Activated CD8-positive, alpha-beta memory T cell treated with anti-CD3 and anti-CD28 coated beads for 1 hour (primary cell): ENCODE results near the gene TANC2.

ENCODE experiments used
- DNase-seq, 2 donors: peaks; one replicate each; pipeline ENCODE4 v3.0.0-alpha.2; 2020; ENCODE audit warnings: low read depth in 1 of 2; ENCODE audit errors: extremely low read depth in 1 of 2

TANC2 gene

GRCh38 chr17:62965686-62966425, at the start of gene TANC2:
Gene TANC2 (plus strand): TSS chr17:62966235. CDS start chr17:63009560, 43,325 bp downstream.
- peak; percentile 52 to 68 for DNase-seq

GRCh38 chr17:62916684-62917571, 49.1 kb upstream of the TANC2 start:
- no peak for DNase-seq

- no peak for DNase-seq
Observed at GRCh38 chr17:62919388-62919787, 46.6 kb upstream of the TANC2 start.

GRCh38 chr17:62920300-62920699, 45.7 kb upstream of the TANC2 start:
- no peak for DNase-seq

GRCh38 chr17:62921817-62922216, 44.2 kb upstream of the TANC2 start:
- no peak for DNase-seq

GRCh38 chr17:62923258-62924150, 42.5 kb upstream of the TANC2 start:
- DNase-seq = no peak

GRCh38 chr17:62925267-62925836, 40.7 kb upstream of the TANC2 start:
- no peak for DNase-seq

- no peak for DNase-seq
Observed at GRCh38 chr17:62927083-62927482, 39.0 kb upstream of the TANC2 start.

- DNase-seq = no peak
Observed at GRCh38 chr17:62929320-62929719, 36.7 kb upstream of the TANC2 start.

- DNase-seq = no peak
Observed at GRCh38 chr17:62931101-62931500, 34.9 kb upstream of the TANC2 start.

GRCh38 chr17:62933501-62934385, 32.3 kb upstream of the TANC2 start:
- DNase-seq = no peak

GRCh38 chr17:62935098-62935497, 30.9 kb upstream of the TANC2 start:
- no peak for DNase-seq

- DNase-seq = no peak
Observed at GRCh38 chr17:62935523-62935922, 30.5 kb upstream of the TANC2 start.

GRCh38 chr17:62937606-62938005, 28.4 kb upstream of the TANC2 start:
- no peak for DNase-seq

- no peak for DNase-seq
Observed at GRCh38 chr17:62941358-62941991, 24.6 kb upstream of the TANC2 start.

- no peak for DNase-seq
Observed at GRCh38 chr17:62948370-62948769, 17.7 kb upstream of the TANC2 start.

- no peak for DNase-seq
Observed at GRCh38 chr17:62949036-62949435, 17.0 kb upstream of the TANC2 start.

- DNase-seq = no peak
Observed at GRCh38 chr17:62950067-62950466, 16.0 kb upstream of the TANC2 start.

- no peak for DNase-seq
Observed at GRCh38 chr17:62955841-62956352, 10.1 kb upstream of the TANC2 start.
